HEK293 (cell line): ENCODE results near the gene TPD52L2.

Experiments
- IKZF3 ChIP-seq: fragments of 450-650 bp; IDR thresholded peaks from 2 replicates; pipeline ENCODE4 v1.5.0; 2018; ENCODE audit warnings: missing biosample characterization, mild to moderate bottlenecking, missing genetic modification characterization, moderate library complexity
- KLF7 ChIP-seq: fragments of 450-650 bp; formaldehyde crosslinking; IDR thresholded peaks from 2 replicates; pipeline ENCODE4 v1.5.1; 2016; ENCODE audit warnings: missing biosample characterization, missing genetic modification characterization, borderline replicate concordance
- REPIN1 ChIP-seq: fragments of 450-650 bp; formaldehyde crosslinking; IDR thresholded peaks from 2 replicates; pipeline ENCODE4 v1.5.1; 2017; ENCODE audit warnings: missing biosample characterization, missing genetic modification characterization, low read depth
- SCRT1 ChIP-seq: fragments of 450-650 bp; formaldehyde crosslinking; IDR thresholded peaks from 2 replicates; pipeline ENCODE4 v1.5.1; 2016; ENCODE audit warnings: missing biosample characterization, missing genetic modification characterization, borderline replicate concordance
- TRIM28 ChIP-seq: IDR thresholded peaks from 2 replicates; pipeline ENCODE4 v1.6.1; 2011; ENCODE audit warnings: low read length, control low read depth, borderline replicate concordance
- WT1 ChIP-seq: fragments of 450-650 bp; formaldehyde crosslinking; IDR thresholded peaks from 2 replicates; pipeline ENCODE4 v1.5.1; 2016; ENCODE audit warnings: missing biosample characterization, missing genetic modification characterization
- ZFHX2 ChIP-seq: fragments of 450-650 bp; formaldehyde crosslinking; conservative IDR thresholded peaks from 2 replicates; pipeline ENCODE4 v1.5.1; 2016; ENCODE audit warnings: missing biosample characterization, missing genetic modification characterization
- ZNF112 ChIP-seq: fragments of 450-650 bp; formaldehyde crosslinking; IDR thresholded peaks from 2 replicates; pipeline ENCODE4 v1.5.0; 2017; ENCODE audit warnings: missing biosample characterization, missing genetic modification characterization
- ZNF121 ChIP-seq: fragments of 450-650 bp; formaldehyde crosslinking; IDR thresholded peaks from 2 replicates; pipeline ENCODE4 v1.5.1; 2016; ENCODE audit warnings: missing biosample characterization, missing genetic modification characterization
- ZNF138 ChIP-seq: fragments of 450-650 bp; formaldehyde crosslinking; IDR thresholded peaks from 2 replicates; pipeline ENCODE4 v1.5.1; 2016; ENCODE audit warnings: missing biosample characterization, missing genetic modification characterization, borderline replicate concordance
- ZNF155 ChIP-seq: fragments of 450-650 bp; formaldehyde crosslinking; IDR thresholded peaks from 2 replicates; pipeline ENCODE4 v1.5.1; 2016; ENCODE audit warnings: missing biosample characterization, missing genetic modification characterization
- ZNF184 ChIP-seq: fragments of 450-650 bp; IDR thresholded peaks from 2 replicates; pipeline ENCODE4 v1.5.1; 2018; ENCODE audit warnings: missing biosample characterization, mild to moderate bottlenecking, missing genetic modification characterization
- ZNF19 ChIP-seq: fragments of 450-650 bp; formaldehyde crosslinking; IDR thresholded peaks from 2 replicates; pipeline ENCODE4; 2016; ENCODE audit warnings: missing biosample characterization, missing genetic modification characterization, low read depth
- ZNF223 ChIP-seq: fragments of 450-650 bp; formaldehyde crosslinking; IDR thresholded peaks from 2 replicates; pipeline ENCODE4 v1.5.1; 2016; ENCODE audit warnings: missing biosample characterization, missing genetic modification characterization
- ZNF23 ChIP-seq: fragments of 450-650 bp; formaldehyde crosslinking; IDR thresholded peaks from 2 replicates; pipeline ENCODE4 v1.5.1; 2016; ENCODE audit warnings: missing biosample characterization, missing genetic modification characterization, borderline replicate concordance
- ZNF248 ChIP-seq: fragments of 450-650 bp; formaldehyde crosslinking; IDR thresholded peaks from 2 replicates; pipeline ENCODE4 v1.5.1; 2017; ENCODE audit warnings: missing biosample characterization, missing genetic modification characterization
- ZNF473 ChIP-seq: fragments of 450-650 bp; formaldehyde crosslinking; IDR thresholded peaks from 2 replicates; pipeline ENCODE4 v1.5.1; 2017; ENCODE audit warnings: missing biosample characterization, missing genetic modification characterization
- ZNF670 ChIP-seq: fragments of 450-650 bp; formaldehyde crosslinking; IDR thresholded peaks from 2 replicates; pipeline ENCODE4 v1.5.1; 2016; ENCODE audit warnings: missing biosample characterization, missing genetic modification characterization, low read depth
- ZNF747 ChIP-seq: fragments of 450-650 bp; formaldehyde crosslinking; IDR thresholded peaks from 2 replicates; pipeline ENCODE4 v1.5.1; 2016; ENCODE audit warnings: missing biosample characterization, missing genetic modification characterization
- ZNF785 ChIP-seq: fragments of 450-650 bp; formaldehyde crosslinking; IDR thresholded peaks from 2 replicates; pipeline ENCODE4 v1.5.1; 2016; ENCODE audit warnings: missing biosample characterization, missing genetic modification characterization
- ZNF792 ChIP-seq: fragments of 450-650 bp; formaldehyde crosslinking; IDR thresholded peaks from 2 replicates; pipeline ENCODE4 v1.5.1; 2016; ENCODE audit warnings: missing biosample characterization, missing genetic modification characterization
- TF ChIP-seq, protein P1 (sequence below): fragments of 450-650 bp; formaldehyde crosslinking; IDR thresholded peaks from 2 replicates; pipeline ENCODE4 v1.5.1; 2016; ENCODE audit warnings: missing biosample characterization, missing genetic modification characterization
- TF ChIP-seq, protein P2 (sequence below): fragments of 450-650 bp; formaldehyde crosslinking; IDR thresholded peaks from 2 replicates; pipeline ENCODE4 v1.5.1; 2016; ENCODE audit warnings: missing biosample characterization, missing genetic modification characterization
- TF ChIP-seq, protein P3 (sequence below): fragments of 450-650 bp; formaldehyde crosslinking; IDR thresholded peaks from 2 replicates; pipeline ENCODE4 v1.5.1; 2016; ENCODE audit warnings: missing biosample characterization, missing genetic modification characterization
- TF ChIP-seq, protein P4 (sequence below): fragments of 450-650 bp; formaldehyde crosslinking; IDR thresholded peaks from 2 replicates; pipeline ENCODE4 v1.5.1; 2016; ENCODE audit warnings: missing biosample characterization, missing genetic modification characterization
- TF ChIP-seq, protein P5 (sequence below): fragments of 450-650 bp; formaldehyde crosslinking; IDR thresholded peaks from 2 replicates; pipeline ENCODE4 v1.5.1; 2016; ENCODE audit warnings: missing biosample characterization, missing genetic modification characterization

The TPD52L2 gene

DNA sequence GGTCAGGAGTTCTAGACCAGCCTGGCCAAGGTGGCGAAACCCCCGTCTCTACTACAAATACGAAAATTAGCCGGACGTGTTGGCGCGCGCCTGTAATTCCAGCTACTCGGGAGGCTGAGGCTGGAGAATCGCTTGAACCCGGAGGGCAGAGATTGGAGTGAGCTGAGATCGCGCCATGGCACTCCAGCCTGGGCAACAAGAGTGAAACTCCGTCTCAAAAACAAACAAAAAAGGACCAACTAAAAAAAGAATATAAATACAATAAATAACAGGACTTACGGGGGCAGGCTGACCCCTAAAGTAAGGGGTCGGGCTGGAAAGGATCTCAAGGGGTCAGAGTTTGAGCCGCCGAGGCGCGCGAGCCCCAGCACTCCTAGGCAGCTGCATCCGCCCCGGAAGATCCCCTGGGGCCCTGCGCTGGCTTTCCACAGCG, 509 bp upstream of the TPD52L2 start (continued):
- TF ChIP-seq WT1 (tag by site-specific recombination) = 0 out of 2 replicates have a peak, but pooled peaks have one; percentile 9
- TF ChIP-seq ZNF248 (tag by site-specific recombination) = no peak
- no peak for TF ChIP-seq ZNF792 (tag by site-specific recombination)
- TF ChIP-seq, protein P1, sequence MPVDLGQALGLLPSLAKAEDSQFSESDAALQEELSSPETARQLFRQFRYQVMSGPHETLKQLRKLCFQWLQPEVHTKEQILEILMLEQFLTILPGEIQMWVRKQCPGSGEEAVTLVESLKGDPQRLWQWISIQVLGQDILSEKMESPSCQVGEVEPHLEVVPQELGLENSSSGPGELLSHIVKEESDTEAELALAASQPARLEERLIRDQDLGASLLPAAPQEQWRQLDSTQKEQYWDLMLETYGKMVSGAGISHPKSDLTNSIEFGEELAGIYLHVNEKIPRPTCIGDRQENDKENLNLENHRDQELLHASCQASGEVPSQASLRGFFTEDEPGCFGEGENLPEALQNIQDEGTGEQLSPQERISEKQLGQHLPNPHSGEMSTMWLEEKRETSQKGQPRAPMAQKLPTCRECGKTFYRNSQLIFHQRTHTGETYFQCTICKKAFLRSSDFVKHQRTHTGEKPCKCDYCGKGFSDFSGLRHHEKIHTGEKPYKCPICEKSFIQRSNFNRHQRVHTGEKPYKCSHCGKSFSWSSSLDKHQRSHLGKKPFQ (tag by site-specific recombination) = no peak; the same call in none of the 2 replicates
- no peak for TF ChIP-seq ZNF138
- TF ChIP-seq SCRT1 (tag by site-specific recombination) = no peak
- no peak for TF ChIP-seq ZNF670 (tag by site-specific recombination)
- no peak for TF ChIP-seq IKZF3 (tag by site-specific recombination)
- TF ChIP-seq, protein P2, sequence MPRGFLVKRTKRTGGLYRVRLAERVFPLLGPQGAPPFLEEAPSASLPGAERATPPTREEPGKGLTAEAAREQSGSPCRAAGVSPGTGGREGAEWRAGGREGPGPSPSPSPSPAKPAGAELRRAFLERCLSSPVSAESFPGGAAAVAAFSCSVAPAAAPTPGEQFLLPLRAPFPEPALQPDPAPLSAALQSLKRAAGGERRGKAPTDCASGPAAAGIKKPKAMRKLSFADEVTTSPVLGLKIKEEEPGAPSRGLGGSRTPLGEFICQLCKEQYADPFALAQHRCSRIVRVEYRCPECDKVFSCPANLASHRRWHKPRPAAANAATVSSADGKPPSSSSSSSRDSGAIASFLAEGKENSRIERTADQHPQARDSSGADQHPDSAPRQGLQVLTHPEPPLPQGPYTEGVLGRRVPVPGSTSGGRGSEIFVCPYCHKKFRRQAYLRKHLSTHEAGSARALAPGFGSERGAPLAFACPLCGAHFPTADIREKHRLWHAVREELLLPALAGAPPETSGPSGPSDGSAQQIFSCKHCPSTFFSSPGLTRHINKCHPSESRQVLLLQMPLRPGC (tag by site-specific recombination) = no peak
- no peak for TF ChIP-seq ZNF223 (tag by site-specific recombination)
- TF ChIP-seq, protein P3, sequence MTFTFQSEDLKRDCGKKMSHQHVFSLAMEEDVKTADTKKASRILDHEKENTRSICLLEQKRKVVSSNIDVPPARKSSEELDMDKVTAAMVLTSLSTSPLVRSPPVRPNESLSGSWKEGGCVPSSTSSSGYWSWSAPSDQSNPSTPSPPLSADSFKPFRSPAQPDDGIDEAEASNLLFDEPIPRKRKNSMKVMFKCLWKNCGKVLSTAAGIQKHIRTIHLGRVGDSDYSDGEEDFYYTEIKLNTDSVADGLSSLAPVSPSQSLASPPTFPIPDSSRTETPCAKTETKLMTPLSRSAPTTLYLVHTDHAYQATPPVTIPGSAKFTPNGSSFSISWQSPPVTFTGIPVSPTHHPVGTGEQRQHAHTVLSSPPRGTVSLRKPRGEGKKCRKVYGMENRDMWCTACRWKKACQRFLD (tag by site-specific recombination) = no peak
- TF ChIP-seq ZNF23 (tag by site-specific recombination) = no peak
- TF ChIP-seq, protein P4, sequence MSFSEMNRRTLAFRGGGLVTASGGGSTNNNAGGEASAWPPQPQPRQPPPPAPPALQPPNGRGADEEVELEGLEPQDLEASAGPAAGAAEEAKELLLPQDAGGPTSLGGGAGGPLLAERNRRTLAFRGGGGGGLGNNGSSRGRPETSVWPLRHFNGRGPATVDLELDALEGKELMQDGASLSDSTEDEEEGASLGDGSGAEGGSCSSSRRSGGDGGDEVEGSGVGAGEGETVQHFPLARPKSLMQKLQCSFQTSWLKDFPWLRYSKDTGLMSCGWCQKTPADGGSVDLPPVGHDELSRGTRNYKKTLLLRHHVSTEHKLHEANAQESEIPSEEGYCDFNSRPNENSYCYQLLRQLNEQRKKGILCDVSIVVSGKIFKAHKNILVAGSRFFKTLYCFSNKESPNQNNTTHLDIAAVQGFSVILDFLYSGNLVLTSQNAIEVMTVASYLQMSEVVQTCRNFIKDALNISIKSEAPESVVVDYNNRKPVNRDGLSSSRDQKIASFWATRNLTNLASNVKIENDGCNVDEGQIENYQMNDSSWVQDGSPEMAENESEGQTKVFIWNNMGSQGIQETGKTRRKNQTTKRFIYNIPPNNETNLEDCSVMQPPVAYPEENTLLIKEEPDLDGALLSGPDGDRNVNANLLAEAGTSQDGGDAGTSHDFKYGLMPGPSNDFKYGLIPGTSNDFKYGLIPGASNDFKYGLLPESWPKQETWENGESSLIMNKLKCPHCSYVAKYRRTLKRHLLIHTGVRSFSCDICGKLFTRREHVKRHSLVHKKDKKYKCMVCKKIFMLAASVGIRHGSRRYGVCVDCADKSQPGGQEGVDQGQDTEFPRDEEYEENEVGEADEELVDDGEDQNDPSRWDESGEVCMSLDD (tag by site-specific recombination) = peak; percentile 14; the same call in 1 of the 2 replicates
- no peak for TF ChIP-seq ZNF747 (tag by site-specific recombination)
- TF ChIP-seq TRIM28 = no peak
- no peak for TF ChIP-seq ZFHX2 (tag by site-specific recombination)
- peak; percentile 78 for TF ChIP-seq KLF7 (tag by site-specific recombination)
- TF ChIP-seq ZNF785 = no peak
- no peak for TF ChIP-seq ZNF473 (tag by site-specific recombination)
- no peak for TF ChIP-seq ZNF19 (tag by site-specific recombination)
- TF ChIP-seq REPIN1 (tag by site-specific recombination) = no peak
- TF ChIP-seq, protein P5, sequence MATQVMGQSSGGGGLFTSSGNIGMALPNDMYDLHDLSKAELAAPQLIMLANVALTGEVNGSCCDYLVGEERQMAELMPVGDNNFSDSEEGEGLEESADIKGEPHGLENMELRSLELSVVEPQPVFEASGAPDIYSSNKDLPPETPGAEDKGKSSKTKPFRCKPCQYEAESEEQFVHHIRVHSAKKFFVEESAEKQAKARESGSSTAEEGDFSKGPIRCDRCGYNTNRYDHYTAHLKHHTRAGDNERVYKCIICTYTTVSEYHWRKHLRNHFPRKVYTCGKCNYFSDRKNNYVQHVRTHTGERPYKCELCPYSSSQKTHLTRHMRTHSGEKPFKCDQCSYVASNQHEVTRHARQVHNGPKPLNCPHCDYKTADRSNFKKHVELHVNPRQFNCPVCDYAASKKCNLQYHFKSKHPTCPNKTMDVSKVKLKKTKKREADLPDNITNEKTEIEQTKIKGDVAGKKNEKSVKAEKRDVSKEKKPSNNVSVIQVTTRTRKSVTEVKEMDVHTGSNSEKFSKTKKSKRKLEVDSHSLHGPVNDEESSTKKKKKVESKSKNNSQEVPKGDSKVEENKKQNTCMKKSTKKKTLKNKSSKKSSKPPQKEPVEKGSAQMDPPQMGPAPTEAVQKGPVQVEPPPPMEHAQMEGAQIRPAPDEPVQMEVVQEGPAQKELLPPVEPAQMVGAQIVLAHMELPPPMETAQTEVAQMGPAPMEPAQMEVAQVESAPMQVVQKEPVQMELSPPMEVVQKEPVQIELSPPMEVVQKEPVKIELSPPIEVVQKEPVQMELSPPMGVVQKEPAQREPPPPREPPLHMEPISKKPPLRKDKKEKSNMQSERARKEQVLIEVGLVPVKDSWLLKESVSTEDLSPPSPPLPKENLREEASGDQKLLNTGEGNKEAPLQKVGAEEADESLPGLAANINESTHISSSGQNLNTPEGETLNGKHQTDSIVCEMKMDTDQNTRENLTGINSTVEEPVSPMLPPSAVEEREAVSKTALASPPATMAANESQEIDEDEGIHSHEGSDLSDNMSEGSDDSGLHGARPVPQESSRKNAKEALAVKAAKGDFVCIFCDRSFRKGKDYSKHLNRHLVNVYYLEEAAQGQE (tag by site-specific recombination) = peak; percentile 44; the same call in 1 of the 2 replicates
- no peak for TF ChIP-seq ZNF155 (tag by site-specific recombination)
- TF ChIP-seq ZNF121 (tag by site-specific recombination) = peak; percentile 85
- no peak for TF ChIP-seq ZNF112 (tag by site-specific recombination)
- no peak for TF ChIP-seq ZNF184 (tag by site-specific recombination)
